Transverse colon (tissue), 4 donors: ENCODE data around the gene MRFAP1. TPM values are rescaled to one million over a fixed set of nuclear protein-coding genes. Genes with fewer than 3 reads are reported as not detected.

Experiments
- DNase-seq: peaks from one replicate; pipeline ENCODE4 v3.0.0-alpha.2; 2019
- H3K27ac ChIP-seq, 4 donors: fragments of 200-600 bp; sonication (generic); 2 replicates each; pipeline ENCODE4 v1.5.1; 2016 to 2018; ENCODE audit warnings: inconsistent platforms in 4 of 4
- H3K27me3 ChIP-seq: fragments of 200-600 bp; sonication (generic); 2 replicates; pipeline ENCODE4 v1.5.1; 2017; ENCODE audit warnings: inconsistent platforms
- H3K36me3 ChIP-seq, 4 donors: fragments of 200-600 bp; sonication (generic); 2 replicates each; pipeline ENCODE4 v1.5.1; 2017 to 2019; ENCODE audit warnings: inconsistent platforms in 4 of 4
- H3K4me1 ChIP-seq, 4 donors: fragments of 200-600 bp; sonication (generic); 2 replicates each; pipeline ENCODE4 v1.5.1; 2017 to 2020; ENCODE audit warnings: inconsistent platforms in 4 of 4
- H3K4me3 ChIP-seq, 4 donors: fragments of 200-600 bp; sonication (generic); 1 replicate in 1 of 4; 2 replicates in 3 of 4; pipeline versions ENCODE4 v1.5.1 to v1.6.1; 2017 to 2019; ENCODE audit warnings: inconsistent platforms in 4 of 4
- H3K9me3 ChIP-seq, 2 donors: fragments of 200-600 bp; sonication (generic); 2 replicates each; pipeline ENCODE4 v1.5.1; 2017 to 2019; ENCODE audit warnings: inconsistent platforms in 2 of 2
- CTCF ChIP-seq, 5 experiments: fragments of 200-600 bp in 3 of 5; fragments of 450-650 bp in 2 of 5; sonication (generic) in 3 of 5; IDR thresholded peaks; 1 replicate in 2 of 5; 2 replicates in 3 of 5; pipeline ENCODE4 v1.5.1; 2016 to 2017; ENCODE audit warnings: antibody characterized with exemption in 5 of 5, inconsistent platforms in 3 of 5, mild to moderate bottlenecking in 2 of 5, moderate library complexity in 1 of 5
- EP300 ChIP-seq: sonication (generic); formaldehyde crosslinking; IDR thresholded peaks from one replicate; pipeline ENCODE4 v1.6.1; 2017; ENCODE audit warnings: antibody characterized with exemption, low read depth
- POLR2A ChIP-seq: fragments of 450-650 bp; IDR thresholded peaks from one replicate; pipeline ENCODE4 v1.6.1; 2016; ENCODE audit warnings: antibody characterized with exemption, mild to moderate bottlenecking, moderate library complexity
- POLR2AphosphoS5 ChIP-seq, 3 donors: sonication (generic); formaldehyde crosslinking; IDR thresholded peaks; one replicate each; pipeline ENCODE4 v1.6.1; 2016; ENCODE audit warnings: antibody characterized with exemption in 3 of 3
- WGBS, 2 donors: methylation state at CpG; one replicate each; pipeline ENCODE4 v1.1.5; 2018; ENCODE audit warnings: low coverage in 1 of 2; 5-methylcytosine and 5-hydroxymethylcytosine counted together
- in situ Hi-C, 4 donors: fragments of 200-750 bp; cut with MboI; loops; one replicate each; pipeline versions ENCODE4 v1.15.0 to v1.15.1; 2017; ENCODE audit warnings: low sequenced_read_pairs in 3 of 4, low pct_ligation_motif_present in 1 of 4, low pct_unique_long_range_greater_than_20kb in 1 of 4
- intact Hi-C: fragments of 100-400 bp; cut with DNase I; formaldehyde crosslinking; loops from one replicate; pipeline ENCODE4 v1.15.1; 2023; ENCODE audit warnings: low total_unique reads
- total RNA-seq, 4 donors: library from RNA; depleted of rRNA; stranded (reverse); fragments of >200 nt; gene quantifications; one replicate each; pipeline ENCODE4 v1.1.0, GENCODE V29; 2016

The MRFAP1 gene
- total RNA-seq, 4 donors from 2014 or later: 96.3 to 229 (median 125) TPM

GRCh38 chr4:6686104-6686787 lies 45.8 kb downstream of the MRFAP1 start:
- intact Hi-C loops (no loop called here), in situ Hi-C loops (no loop called here)
- no peak for DNase-seq
- Histone ChIP-seq H3K9me3 (no peaks in the 10 kb centered on the region), H3K27me3 (no peaks in the 10 kb centered on the region), H3K4me1 (peaks cover 0 to 17% (median 7%) of the 10 kb centered on the region in 4 donors), H3K4me3 (no peak overlapping the region), H3K27ac (no peak overlapping the region), H3K36me3 (no peaks in the 10 kb centered on the region)
- TF ChIP-seq POLR2A: no peak
- no peak for TF ChIP-seq CTCF (IDR thresholded peaks at IDR 0.05)
- WGBS, 2 donors: 79 to 80% methylated on average over 1 to 4 of the region's 4 CpGs

- in situ Hi-C loops: no loop called here
- TF ChIP-seq POLR2AphosphoS5 (IDR thresholded peaks at IDR 0.05): no peak
- no peak for TF ChIP-seq EP300
- no peak for TF ChIP-seq POLR2A
- no peak for TF ChIP-seq CTCF (IDR thresholded peaks at IDR 0.05)
- peaks cover 0 to 17% (median 7%) of the 10 kb centered on the region in 4 donors for H3K4me1 ChIP-seq
- 85% methylated on average over 24 of the region's 24 CpGs; no CpG with 5 or more reads in 1 of the 2 donors for WGBS, 2 donors
- no peak overlapping the region for H3K4me3 ChIP-seq
- DNase-seq: no peak
- no peaks in the 10 kb centered on the region for H3K36me3 ChIP-seq
- H3K27me3 ChIP-seq: no peaks in the 10 kb centered on the region
- intact Hi-C loops: no loop called here
- no peaks in the 10 kb centered on the region for H3K9me3 ChIP-seq
- peak overlapping the region; percentile 34 to 55 (median 44) for H3K27ac ChIP-seq
Observed at GRCh38 chr4:6687947-6688878, 47.7 kb downstream of the MRFAP1 start.

- WGBS, 2 donors: 42% methylated on average over 23 of the region's 23 CpGs; no CpG with 5 or more reads in 1 of the 2 donors
- DNase-seq: peak; percentile 55
- H3K4me3 ChIP-seq: no peak overlapping the region
- peak overlapping the region; percentile 42 to 69 (median 51) for H3K27ac ChIP-seq
- in situ Hi-C loops: no loop called here
- TF ChIP-seq CTCF (IDR thresholded peaks at IDR 0.05): no peak
- no peak for TF ChIP-seq EP300
- H3K9me3 ChIP-seq: no peaks in the 10 kb centered on the region
- no peaks in the 10 kb centered on the region for H3K36me3 ChIP-seq
- intact Hi-C loops: no loop called here
- peaks cover 0 to 20% (median 10%) of the 10 kb centered on the region in 4 donors for H3K4me1 ChIP-seq
- no peaks in the 10 kb centered on the region for H3K27me3 ChIP-seq
Observed at GRCh38 chr4:6688879-6689505, 48.5 kb downstream of the MRFAP1 start.

- TF ChIP-seq CTCF (IDR thresholded peaks at IDR 0.05) (no peak), POLR2AphosphoS5 (IDR thresholded peaks at IDR 0.05) (no peak), EP300 (no peak), POLR2A (no peak)
- Histone ChIP-seq H3K4me1 (peaks cover 0 to 26% (median 10%) of the 10 kb centered on the region in 4 donors), H3K4me3 (no peak overlapping the region), H3K36me3 (no peaks in the 10 kb centered on the region), H3K27me3 (no peaks in the 10 kb centered on the region), H3K9me3 (no peaks in the 10 kb centered on the region), H3K27ac (peak overlapping the region; percentile 42 to 69 (median 51))
- DNase-seq: peak; percentile 22
- in situ Hi-C loops: no loop called here
- 77 to 80% methylated on average over 1 to 15 of the region's 15 CpGs for WGBS, 2 donors
- intact Hi-C loops: no loop called here
Observed at GRCh38 chr4:6689506-6689960, 49.0 kb downstream of the MRFAP1 start.
